ENCODE data around the gene GSTCD. TPM values are rescaled to one million over a fixed set of nuclear protein-coding genes. Genes with fewer than 3 reads are reported as not detected.

Gene GSTCD
- total and polyA plus RNA-seq, 2 of the 4 experiments (the other 2 are of a cell fraction): 5.2 to 20.3 TPM

DNA sequence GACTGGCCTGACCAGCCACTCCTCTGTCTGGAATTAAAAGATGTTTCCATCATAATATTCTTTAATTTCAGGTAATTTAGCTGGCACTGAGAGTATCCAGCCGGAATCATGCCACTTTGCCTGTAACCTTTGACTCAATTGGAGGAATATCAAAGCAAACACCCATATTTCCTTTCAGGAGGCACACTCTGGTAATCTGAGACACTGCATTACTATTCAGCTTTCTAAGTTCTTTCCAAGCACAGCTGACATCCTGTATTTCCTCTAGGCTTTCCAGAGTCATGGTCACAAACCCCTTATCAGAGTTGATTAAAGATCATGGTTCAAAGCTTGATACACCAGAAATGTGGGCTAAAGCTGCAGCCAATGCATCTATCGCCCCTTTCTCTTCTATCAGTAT is 29.4 kb upstream of the GSTCD start:
- ATAC-seq (ENCODE audit: low read depth) (no peak), DNase-seq (no peak)
- H2AK9ac ChIP-seq (replicated peaks; ENCODE audit: low read depth, low read length, poor library complexity): no peak overlapping the region
- no peak overlapping the region for H4K91ac ChIP-seq (ENCODE audit: insufficient read depth, low read depth, low read length)
- POLR2A ChIA-PET (ENCODE audit: unreplicated experiment): no interaction called here
- H3K4me2 ChIP-seq (ENCODE audit: low read depth, low read length): no peak overlapping the region
- H3K9ac ChIP-seq (ENCODE audit: low read depth, low read length): no peak overlapping the region
- no peak overlapping the region for H3K18ac ChIP-seq (ENCODE audit: low read depth, low read length)
- H2AK5ac ChIP-seq (ENCODE audit: low read depth, low read length): no peak overlapping the region
- BruUV-seq (replicated peaks): no TSS peak
- peaks cover 5% of the 10 kb centered on the region for H3K36me3 ChIP-seq (ENCODE audit: control insufficient read depth, insufficient read depth, low read length)
- H3K4me3 ChIP-seq (ENCODE audit: insufficient read depth, low read depth, low read length): no peak overlapping the region
- no peak overlapping the region for H2BK20ac ChIP-seq (ENCODE audit: low read depth, low read length)
- dilution Hi-C loops (cut with HindIII; ENCODE audit: low sequenced_read_pairs, unreplicated experiment): no loop called here
- no peak overlapping the region for H3K14ac ChIP-seq (replicated peaks; ENCODE audit: low read depth, low read length)
- TF ChIP-seq RFX5 (IDR thresholded peaks at IDR 0.05; ENCODE audit: low read depth, low read length): no peak
- no peak for TF ChIP-seq CHD1 (IDR thresholded peaks at IDR 0.05; ENCODE audit: low read depth, low read length)
- TF ChIP-seq POLR2A (IDR thresholded peaks at IDR 0.05; ENCODE audit: low read depth, low read length): no peak
- no peak for TF ChIP-seq RCOR1 (IDR thresholded peaks at IDR 0.05; ENCODE audit: insufficient replicate concordance, low read length)
- TF ChIP-seq SMC3 (IDR thresholded peaks at IDR 0.05; ENCODE audit: low read depth, low read length): no peak
- TF ChIP-seq BHLHE40 (IDR thresholded peaks at IDR 0.05; ENCODE audit: low read depth, low read length): no peak
- no peak for TF ChIP-seq MXI1 (IDR thresholded peaks at IDR 0.05; ENCODE audit: borderline replicate concordance, low read depth, low read length)
- no peak for TF ChIP-seq NFE2L2 (IDR thresholded peaks at IDR 0.05; ENCODE audit: low read depth, low read length)
- TF ChIP-seq FOS (IDR thresholded peaks at IDR 0.05; ENCODE audit: low read depth, low read length): no peak
- no peak for TF ChIP-seq RAD21 (IDR thresholded peaks at IDR 0.05; ENCODE audit: low read length)
- TF ChIP-seq, protein P1, sequence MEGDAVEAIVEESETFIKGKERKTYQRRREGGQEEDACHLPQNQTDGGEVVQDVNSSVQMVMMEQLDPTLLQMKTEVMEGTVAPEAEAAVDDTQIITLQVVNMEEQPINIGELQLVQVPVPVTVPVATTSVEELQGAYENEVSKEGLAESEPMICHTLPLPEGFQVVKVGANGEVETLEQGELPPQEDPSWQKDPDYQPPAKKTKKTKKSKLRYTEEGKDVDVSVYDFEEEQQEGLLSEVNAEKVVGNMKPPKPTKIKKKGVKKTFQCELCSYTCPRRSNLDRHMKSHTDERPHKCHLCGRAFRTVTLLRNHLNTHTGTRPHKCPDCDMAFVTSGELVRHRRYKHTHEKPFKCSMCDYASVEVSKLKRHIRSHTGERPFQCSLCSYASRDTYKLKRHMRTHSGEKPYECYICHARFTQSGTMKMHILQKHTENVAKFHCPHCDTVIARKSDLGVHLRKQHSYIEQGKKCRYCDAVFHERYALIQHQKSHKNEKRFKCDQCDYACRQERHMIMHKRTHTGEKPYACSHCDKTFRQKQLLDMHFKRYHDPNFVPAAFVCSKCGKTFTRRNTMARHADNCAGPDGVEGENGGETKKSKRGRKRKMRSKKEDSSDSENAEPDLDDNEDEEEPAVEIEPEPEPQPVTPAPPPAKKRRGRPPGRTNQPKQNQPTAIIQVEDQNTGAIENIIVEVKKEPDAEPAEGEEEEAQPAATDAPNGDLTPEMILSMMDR (conservative IDR thresholded peaks at IDR 0.05; ENCODE audit: low read depth, low read length): no peak
- no peak for TF ChIP-seq CEBPB (IDR thresholded peaks at IDR 0.05; ENCODE audit: low read depth, low read length)
- TF ChIP-seq, protein P2, sequence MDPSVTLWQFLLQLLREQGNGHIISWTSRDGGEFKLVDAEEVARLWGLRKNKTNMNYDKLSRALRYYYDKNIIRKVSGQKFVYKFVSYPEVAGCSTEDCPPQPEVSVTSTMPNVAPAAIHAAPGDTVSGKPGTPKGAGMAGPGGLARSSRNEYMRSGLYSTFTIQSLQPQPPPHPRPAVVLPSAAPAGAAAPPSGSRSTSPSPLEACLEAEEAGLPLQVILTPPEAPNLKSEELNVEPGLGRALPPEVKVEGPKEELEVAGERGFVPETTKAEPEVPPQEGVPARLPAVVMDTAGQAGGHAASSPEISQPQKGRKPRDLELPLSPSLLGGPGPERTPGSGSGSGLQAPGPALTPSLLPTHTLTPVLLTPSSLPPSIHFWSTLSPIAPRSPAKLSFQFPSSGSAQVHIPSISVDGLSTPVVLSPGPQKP (IDR thresholded peaks at IDR 0.05; ENCODE audit: borderline replicate concordance, low read depth, low read length): no peak
- no peak for TF ChIP-seq USF2 (IDR thresholded peaks at IDR 0.05; ENCODE audit: low read depth, low read length)
- TF ChIP-seq MAZ (IDR thresholded peaks at IDR 0.05; ENCODE audit: borderline replicate concordance, low read depth, low read length): no peak
- TF ChIP-seq MAFK (IDR thresholded peaks at IDR 0.05; ENCODE audit: low read depth, low read length): no peak
- in situ Hi-C loops (cut with MboI; ENCODE audit: low sequenced_read_pairs): no loop called here
- no peak overlapping the region for H3K23ac ChIP-seq (ENCODE audit: low read depth, low read length)
- H4K20me1 ChIP-seq (ENCODE audit: insufficient read depth, low read length): no peaks in the 10 kb centered on the region
- H3K4ac ChIP-seq (ENCODE audit: low read depth, low read length): no peak overlapping the region
- H4K5ac ChIP-seq (ENCODE audit: low read depth, low read length): no peak overlapping the region
- no peaks in the 10 kb centered on the region for H3K9me3 ChIP-seq (ENCODE audit: control insufficient read depth, insufficient read depth, low read length)
- H4K8ac ChIP-seq (ENCODE audit: low read depth in 2 of 2, low read length in 2 of 2): no peak overlapping the region
- intact Hi-C loops (cut with micrococcal nuclease): no loop called here
- WGBS, 2 experiments (ENCODE audit: extremely low coverage in 2 of 2, insufficient read length in 1 of 2): 25% methylated on average over 1 of the region's 2 CpGs; no CpG with 5 or more reads in 1 of the 2 experiments
- H3K27ac ChIP-seq (ENCODE audit: insufficient read depth, low read length): no peak overlapping the region
- H3K9me1 ChIP-seq (ENCODE audit: insufficient read depth, low read length): 0 out of 2 replicates have a peak, but pooled peaks cover 3% of the 10 kb centered on the region
- no peak overlapping the region for H2AFZ ChIP-seq (replicated peaks; ENCODE audit: low read length, poor library complexity)
- H3K4me1 ChIP-seq (ENCODE audit: control insufficient read depth, insufficient read depth, low read length): no peaks in the 10 kb centered on the region
- H3K56ac ChIP-seq (ENCODE audit: extremely low read depth, insufficient read depth, low read length): no peak overlapping the region
- no peak overlapping the region for H2BK120ac ChIP-seq (ENCODE audit: low read depth, low read length)
- H3K79me1 ChIP-seq (ENCODE audit: low read depth in 1 of 2, low read length in 2 of 2): no peaks in the 10 kb centered on the region
- H2BK15ac ChIP-seq (ENCODE audit: low read depth, low read length): no peak overlapping the region
- H3K27me3 ChIP-seq (ENCODE audit: control insufficient read depth, insufficient read depth, low read length): no peaks in the 10 kb centered on the region
- H2BK5ac ChIP-seq (ENCODE audit: low read depth, low read length, poor library complexity, severe bottlenecking): no peak overlapping the region
- CTCF ChIA-PET: interaction anchor here (0.6 kb wide), 1 partner anchor 260 kb away, joined by 6 read pairs; no protein-coding TSS in a partner anchor

All from IMR-90 (cell line).